Hematopoietic multipotent progenitor cell treated with erythropoietin and hydrocortisone succinate and interleukin-3 and kit ligand, for 8 days (in vitro differentiated cells): ENCODE data around the gene REC8.

Experiments
- DNase-seq: peaks from one replicate; pipeline ENCODE4 v3.0.0-alpha.2; 2015

REC8 gene

GRCh38 chr14:24171422-24172260, at the start of gene REC8:
Gene REC8 (plus strand): TSS chr14:24172080. CDS start chr14:24172553, 473 bp downstream.
- peak; percentile 97 for DNase-seq

GRCh38 chr14:24122416-24122815, 49.5 kb upstream of the REC8 start:
- peak; percentile 61 for DNase-seq

- DNase-seq = peak; percentile 55
These were observed 49.0 kb upstream of the REC8 start for GRCh38 chr14:24122898-24123297.

GRCh38 chr14:24123424-24124417, 48.2 kb upstream of the REC8 start:
- DNase-seq = peak; percentile 96

GRCh38 chr14:24126939-24127338, 44.9 kb upstream of the REC8 start:
- no peak for DNase-seq

DNA sequence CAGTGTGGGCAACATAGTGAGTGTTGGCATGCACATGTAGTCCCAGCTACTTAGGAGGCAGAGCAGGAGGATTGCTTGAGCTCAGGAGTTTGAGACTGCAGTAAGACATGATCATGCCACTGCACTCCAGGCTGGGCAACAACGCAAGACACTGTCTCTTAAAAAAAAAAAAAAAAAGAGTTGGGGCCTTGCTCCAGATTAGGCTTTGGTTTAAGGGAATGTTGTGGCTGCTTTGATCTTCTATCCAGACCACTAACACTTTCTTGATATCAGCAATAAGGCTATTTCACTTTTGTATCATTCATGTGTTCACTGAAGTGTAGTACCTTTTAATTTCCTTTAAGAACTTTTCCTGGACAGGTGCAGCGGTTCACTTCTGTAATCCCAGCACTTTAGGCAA, 44.2 kb upstream of the REC8 start:
- no peak for DNase-seq

DNA sequence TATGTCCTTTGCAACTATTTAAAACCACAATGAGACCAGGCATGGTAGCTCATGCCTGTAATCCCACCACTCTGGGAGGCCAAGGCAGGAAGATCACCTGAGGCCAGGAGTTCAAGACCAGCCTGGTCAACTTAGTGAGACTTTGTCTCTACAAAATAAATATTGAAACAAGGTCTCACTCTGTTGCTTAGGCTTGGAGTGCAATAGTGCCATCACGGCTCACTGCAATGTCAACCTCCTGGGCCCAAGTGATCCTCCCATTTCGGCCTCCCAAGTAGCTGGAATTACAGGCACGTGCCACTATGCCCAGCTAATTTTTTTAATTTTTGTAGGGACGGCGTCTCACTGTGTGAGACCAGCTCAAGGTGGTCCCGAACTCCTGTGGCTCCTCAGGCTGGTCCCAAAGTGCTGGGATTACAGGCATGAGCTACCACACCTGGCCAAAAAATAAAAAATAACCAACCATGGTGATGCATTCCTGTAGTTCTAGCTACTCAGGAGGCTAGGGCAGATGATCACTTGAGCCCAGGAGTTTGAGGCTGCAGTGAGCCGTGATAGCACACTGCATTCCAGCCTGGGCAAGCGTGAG, 42.4 kb upstream of the REC8 start:
- no peak for DNase-seq

DNA sequence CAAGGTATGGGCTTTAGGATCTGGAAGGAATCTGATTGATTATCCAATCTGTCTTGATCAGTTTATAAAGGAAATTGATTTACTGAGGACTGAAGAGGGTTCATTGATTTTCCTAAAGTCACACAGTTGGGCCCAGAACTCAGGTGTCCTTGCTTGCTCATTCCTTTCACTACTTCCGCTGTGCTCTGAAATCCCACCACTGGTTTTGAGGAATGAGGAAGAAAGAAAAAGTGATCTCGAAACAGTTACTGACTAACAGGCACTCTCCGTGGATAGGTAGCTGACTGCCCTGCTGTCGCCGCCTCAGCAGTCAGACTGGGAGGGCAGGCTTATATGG, 41.5 kb upstream of the REC8 start, which contains the start of gene FITM1:
FITM1 (plus strand) TSS at position 280 of the 337 bp plus-strand sequence. CDS start 905 bp downstream, outside the sequence.
- DNase-seq = no peak

GRCh38 chr14:24130717-24131548, 40.9 kb upstream of the REC8 start:
- no peak for DNase-seq

GRCh38 chr14:24131549-24131966, 40.3 kb upstream of the REC8 start:
- DNase-seq = no peak

- no peak for DNase-seq
These were observed 39.7 kb upstream of the REC8 start for GRCh38 chr14:24132061-24132685.

- no peak for DNase-seq
These were observed 38.9 kb upstream of the REC8 start for GRCh38 chr14:24132976-24133375.

GRCh38 chr14:24133735-24134134, 38.1 kb upstream of the REC8 start:
- DNase-seq = peak; percentile 56

DNA sequence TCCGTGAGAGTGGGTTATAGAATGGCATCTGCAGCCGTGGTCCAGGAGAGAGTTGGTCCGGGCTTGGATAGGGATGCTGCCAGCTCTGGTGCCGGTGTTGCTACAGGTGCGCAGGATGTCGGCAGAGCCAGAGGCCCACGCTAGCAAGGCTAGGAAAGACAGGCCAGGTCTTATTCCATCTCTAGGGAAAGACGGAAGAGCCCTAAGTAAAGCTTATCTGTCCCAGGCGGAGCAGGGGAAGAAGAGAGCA, 36.4 kb upstream of the REC8 start:
- DNase-seq = no peak

DNA sequence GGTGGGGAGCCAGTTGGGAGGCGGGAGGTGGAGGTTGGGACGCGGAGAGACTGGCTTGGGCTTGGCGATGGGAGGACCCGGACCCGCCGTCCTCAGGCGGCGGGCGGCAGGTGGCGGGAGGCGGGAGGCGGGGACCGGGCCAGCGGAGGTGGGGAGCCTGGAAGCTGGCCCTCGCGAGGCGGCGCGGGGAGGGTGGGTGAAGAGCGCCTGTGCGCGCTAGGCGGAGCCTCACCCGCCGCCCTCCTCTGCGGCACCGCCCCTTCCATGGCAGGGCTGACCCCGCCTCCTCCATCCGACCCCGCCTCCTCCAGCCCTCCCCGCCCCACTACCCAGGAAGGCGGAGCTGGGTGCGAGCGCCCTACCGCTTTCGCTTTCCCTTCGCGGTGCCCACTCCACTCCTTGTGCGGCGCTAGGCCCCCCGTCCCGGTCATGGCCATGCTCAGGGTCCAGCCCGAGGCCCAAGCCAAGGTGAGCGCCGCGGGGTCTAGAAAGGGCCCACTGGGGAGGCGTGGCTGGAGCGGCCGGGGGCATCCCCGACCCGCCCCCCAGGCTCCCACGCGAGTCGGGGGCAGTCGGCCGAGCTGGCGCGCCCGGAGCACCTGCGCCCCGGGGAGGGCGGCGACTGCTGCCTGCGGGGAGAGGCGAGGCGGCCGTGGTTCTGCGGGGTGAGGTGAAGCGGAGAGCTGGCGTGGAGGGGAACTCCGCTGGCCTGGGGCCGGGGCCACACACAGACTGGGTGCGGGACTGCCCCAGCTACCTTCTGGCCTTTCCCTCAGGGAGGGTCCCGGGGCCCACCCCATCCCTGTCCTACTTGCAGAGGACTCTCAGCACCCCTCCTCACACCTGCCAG, 35.8 kb upstream of the REC8 start, which contains the start of gene PSME1:
PSME1 (plus strand) TSS at position 361 of the 850 bp plus-strand sequence; CDS start at position 430, 69 bp downstream.
- DNase-seq = peak; percentile 90

- DNase-seq = no peak
These were observed 35.0 kb upstream of the REC8 start for GRCh38 chr14:24136684-24137528.

DNA sequence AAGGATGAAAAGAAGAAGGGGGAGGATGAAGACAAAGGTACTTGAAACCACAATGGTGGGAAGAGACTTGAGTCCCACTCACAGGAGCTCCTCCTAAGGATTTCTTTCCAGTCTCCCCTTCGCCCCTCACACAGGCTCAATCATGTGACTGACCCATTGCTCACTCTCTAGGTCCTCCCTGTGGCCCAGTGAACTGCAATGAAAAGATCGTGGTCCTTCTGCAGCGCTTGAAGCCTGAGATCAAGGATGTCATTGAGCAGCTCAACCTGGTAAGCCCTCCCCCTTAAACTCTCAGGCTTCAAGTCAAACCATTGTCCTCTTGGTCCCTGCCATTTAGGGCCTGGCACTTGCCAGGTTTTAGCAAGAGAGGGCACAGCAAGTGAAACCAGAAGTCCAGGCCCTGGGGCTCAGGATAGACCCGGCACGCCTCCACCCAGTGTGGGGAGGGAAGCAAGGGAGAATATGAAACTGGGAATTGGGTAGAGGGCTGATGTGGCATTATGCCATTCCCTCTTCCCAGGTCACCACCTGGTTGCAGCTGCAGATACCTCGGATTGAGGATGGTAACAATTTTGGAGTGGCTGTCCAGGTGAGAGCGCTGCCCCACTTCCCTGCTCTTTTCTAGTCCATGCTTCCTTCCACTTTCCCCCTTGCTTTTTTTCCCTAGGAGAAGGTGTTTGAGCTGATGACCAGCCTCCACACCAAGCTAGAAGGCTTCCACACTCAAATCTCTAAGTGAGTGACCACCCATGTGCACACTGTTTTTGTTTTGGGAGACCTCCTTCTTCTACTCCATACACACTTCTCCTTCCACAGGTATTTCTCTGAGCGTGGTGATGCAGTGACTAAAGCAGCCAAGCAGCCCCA, 34.1 kb upstream of the REC8 start:
- DNase-seq = no peak

DNA sequence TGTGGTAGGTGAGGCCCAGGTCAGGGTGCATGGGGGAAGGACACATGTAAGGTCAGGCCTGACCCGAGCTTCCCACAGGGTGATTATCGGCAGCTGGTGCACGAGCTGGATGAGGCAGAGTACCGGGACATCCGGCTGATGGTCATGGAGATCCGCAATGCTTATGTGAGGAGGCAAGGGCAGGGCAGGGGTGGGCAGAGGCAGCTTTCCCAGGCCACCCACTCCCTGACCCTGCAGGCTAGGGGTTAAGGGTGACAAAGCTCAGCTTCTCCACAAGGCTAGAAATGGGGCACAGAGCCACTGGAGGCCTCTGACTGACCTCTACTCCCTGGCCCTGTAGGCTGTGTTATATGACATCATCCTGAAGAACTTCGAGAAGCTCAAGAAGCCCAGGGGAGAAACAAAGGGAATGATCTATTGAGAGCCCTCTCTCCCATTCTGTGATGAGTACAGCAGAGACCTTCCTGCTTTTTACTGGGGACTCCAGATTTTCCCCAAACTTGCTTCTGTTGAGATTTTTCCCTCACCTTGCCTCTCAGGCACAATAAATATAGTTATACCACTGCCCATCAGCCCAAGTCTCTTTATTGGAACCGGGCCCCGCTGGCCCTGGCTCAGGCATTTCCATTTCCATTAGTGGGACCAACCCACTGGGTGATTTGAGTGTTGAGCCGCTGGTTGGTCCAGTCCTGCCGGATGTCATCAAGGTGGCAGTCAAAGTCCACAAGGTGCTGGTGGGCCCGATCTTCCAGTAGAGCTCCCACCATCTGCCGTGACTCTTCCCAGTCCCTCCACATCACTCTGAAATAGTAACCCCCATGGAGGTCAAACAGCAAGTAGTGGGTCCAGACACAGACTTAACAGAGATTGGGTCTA, 33.2 kb upstream of the REC8 start:
- no peak for DNase-seq
